Left ventricle myocardium inferior (tissue), 1 donor: ENCODE measurements around the gene TRIL. TPM values are rescaled to one million over a fixed set of nuclear protein-coding genes. Genes with fewer than 3 reads are reported as not detected.

ENCODE experiments used
- DNase-seq: peaks from one replicate; pipeline ENCODE4 v3.0.0-alpha.2; 2020
- H3K27ac ChIP-seq: fragments of 200-600 bp; replicated peaks from 2 replicates; pipeline ENCODE4 v1.8.0; 2021
- H3K27me3 ChIP-seq: fragments of 200-600 bp; 2 replicates; pipeline ENCODE4 v1.8.0; 2021; ENCODE audit warnings: low read depth
- H3K36me3 ChIP-seq: fragments of 200-600 bp; 2 replicates; pipeline ENCODE4 v1.8.0; 2021
- H3K4me1 ChIP-seq: fragments of 200-600 bp; 2 replicates; pipeline ENCODE4 v1.8.0; 2021
- H3K4me3 ChIP-seq: fragments of 200-600 bp; 2 replicates; pipeline ENCODE4 v1.8.0; 2021; ENCODE audit warnings: mild to moderate bottlenecking, moderate library complexity
- H3K9me3 ChIP-seq: fragments of 200-600 bp; replicated peaks from 2 replicates; pipeline ENCODE4 v1.8.0; 2021
- intact Hi-C: fragments of 100-400 bp; cut with micrococcal nuclease; formaldehyde crosslinking; loops from one replicate; pipeline ENCODE4 v1.11.0; 2022
- total RNA-seq: library from RNA; stranded (reverse); fragmentation: NEBNext Ultra II Directional; extraction: Animal tissue kit (Norgen Biotek cat#: 25700); gene quantifications from one replicate; pipeline ENCODE4 v1.2.1, GENCODE V29; 2021
- TF ChIP-seq, protein P1 (sequence below): fragments of 200-600 bp; IDR thresholded peaks from 2 replicates; pipeline ENCODE4 v1.8.0; 2021; ENCODE audit warnings: antibody characterized with exemption, mild to moderate bottlenecking, borderline replicate concordance
- donor health status: DM: no; HTN: yes; CAD: no; lungs with severe emphysema.

Gene TRIL
- total RNA-seq, 1 donor from 2014 or later: 1.9 TPM

DNA sequence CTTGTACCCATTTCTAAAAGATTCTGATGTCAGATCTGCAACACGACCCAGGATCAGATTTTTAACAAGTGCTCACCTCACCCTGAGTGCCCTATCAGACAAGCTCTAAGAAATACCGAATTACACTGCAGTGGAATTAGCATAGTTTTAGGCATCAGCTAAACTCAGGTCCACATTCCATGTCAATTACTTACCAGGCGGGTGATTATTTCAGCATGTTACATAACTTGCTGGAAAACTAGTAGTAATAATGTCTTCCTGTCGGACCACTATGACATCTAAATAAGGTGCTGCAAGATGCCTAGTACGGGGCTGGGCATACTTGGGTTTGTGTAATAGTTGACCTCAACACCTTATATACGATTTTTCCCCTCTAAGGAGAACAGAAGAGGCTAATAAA is 21.0 kb downstream of the TRIL start:
- TF ChIP-seq, protein P1, sequence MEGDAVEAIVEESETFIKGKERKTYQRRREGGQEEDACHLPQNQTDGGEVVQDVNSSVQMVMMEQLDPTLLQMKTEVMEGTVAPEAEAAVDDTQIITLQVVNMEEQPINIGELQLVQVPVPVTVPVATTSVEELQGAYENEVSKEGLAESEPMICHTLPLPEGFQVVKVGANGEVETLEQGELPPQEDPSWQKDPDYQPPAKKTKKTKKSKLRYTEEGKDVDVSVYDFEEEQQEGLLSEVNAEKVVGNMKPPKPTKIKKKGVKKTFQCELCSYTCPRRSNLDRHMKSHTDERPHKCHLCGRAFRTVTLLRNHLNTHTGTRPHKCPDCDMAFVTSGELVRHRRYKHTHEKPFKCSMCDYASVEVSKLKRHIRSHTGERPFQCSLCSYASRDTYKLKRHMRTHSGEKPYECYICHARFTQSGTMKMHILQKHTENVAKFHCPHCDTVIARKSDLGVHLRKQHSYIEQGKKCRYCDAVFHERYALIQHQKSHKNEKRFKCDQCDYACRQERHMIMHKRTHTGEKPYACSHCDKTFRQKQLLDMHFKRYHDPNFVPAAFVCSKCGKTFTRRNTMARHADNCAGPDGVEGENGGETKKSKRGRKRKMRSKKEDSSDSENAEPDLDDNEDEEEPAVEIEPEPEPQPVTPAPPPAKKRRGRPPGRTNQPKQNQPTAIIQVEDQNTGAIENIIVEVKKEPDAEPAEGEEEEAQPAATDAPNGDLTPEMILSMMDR: no peak
- Histone ChIP-seq H3K4me1 (peaks cover 36% of the 10 kb centered on the region), H3K9me3 (no peaks in the 10 kb centered on the region), H3K36me3 (no peaks in the 10 kb centered on the region), H3K27me3 (no peaks in the 10 kb centered on the region), H3K4me3 (no peak overlapping the region), H3K27ac (no peak overlapping the region)
- intact Hi-C loops: no loop called here
- DNase-seq: no peak

DNA sequence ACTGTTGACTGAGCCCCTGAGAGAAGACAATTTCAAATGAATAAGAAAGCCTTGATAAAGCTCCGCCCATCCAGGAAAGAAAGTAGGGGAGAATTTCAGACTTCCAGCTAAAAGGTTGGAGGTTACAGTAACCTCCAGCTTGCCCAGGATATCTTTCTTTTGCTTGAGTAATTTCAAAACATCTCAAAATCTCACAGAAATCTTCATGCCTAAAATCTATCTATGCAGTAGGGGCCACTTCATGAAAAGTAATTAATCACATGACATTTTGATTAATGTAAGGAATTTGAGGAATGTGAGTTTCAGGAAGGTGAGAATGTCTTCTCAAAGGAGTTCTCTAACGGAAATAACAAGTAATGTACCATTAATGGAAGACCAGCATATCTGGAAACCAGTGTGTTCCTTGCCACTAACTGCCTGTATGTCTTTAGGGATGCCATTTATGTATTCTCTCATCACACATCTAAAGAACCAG is 24.2 kb downstream of the TRIL start:
- H3K27me3 ChIP-seq: no peaks in the 10 kb centered on the region
- peak overlapping the region; percentile 30 for H3K4me3 ChIP-seq
- intact Hi-C loops: no loop called here
- no peak for DNase-seq
- no peak overlapping the region for H3K27ac ChIP-seq
- TF ChIP-seq, protein P1: no peak
- no peaks in the 10 kb centered on the region for H3K36me3 ChIP-seq
- H3K9me3 ChIP-seq: no peaks in the 10 kb centered on the region
- H3K4me1 ChIP-seq: peaks cover 12% of the 10 kb centered on the region

DNA sequence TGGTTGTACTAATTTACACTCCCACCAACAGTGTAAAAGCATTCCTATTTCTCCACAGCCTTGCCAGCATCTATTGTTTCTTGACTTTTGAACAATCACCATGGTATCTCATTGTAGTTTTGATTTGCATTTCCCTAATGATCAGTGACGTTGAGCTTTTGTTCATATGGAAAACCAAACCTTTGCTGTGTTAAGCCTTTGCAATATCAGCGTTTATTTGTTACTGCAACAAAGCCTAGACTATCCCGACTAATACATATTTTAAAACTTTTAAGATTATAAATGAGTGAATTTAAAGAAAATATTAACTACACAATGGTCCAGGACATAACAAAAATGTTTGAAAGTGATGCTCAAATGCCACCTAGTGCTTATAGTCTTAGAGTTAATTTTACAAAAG is 26.6 kb downstream of the TRIL start:
- no peaks in the 10 kb centered on the region for H3K27me3 ChIP-seq
- H3K27ac ChIP-seq: no peak overlapping the region
- DNase-seq: no peak
- no peaks in the 10 kb centered on the region for H3K36me3 ChIP-seq
- H3K4me3 ChIP-seq: no peak overlapping the region
- H3K4me1 ChIP-seq: peaks cover 26% of the 10 kb centered on the region
- no peaks in the 10 kb centered on the region for H3K9me3 ChIP-seq
- TF ChIP-seq, protein P1: no peak
- intact Hi-C loops: no loop called here

DNA sequence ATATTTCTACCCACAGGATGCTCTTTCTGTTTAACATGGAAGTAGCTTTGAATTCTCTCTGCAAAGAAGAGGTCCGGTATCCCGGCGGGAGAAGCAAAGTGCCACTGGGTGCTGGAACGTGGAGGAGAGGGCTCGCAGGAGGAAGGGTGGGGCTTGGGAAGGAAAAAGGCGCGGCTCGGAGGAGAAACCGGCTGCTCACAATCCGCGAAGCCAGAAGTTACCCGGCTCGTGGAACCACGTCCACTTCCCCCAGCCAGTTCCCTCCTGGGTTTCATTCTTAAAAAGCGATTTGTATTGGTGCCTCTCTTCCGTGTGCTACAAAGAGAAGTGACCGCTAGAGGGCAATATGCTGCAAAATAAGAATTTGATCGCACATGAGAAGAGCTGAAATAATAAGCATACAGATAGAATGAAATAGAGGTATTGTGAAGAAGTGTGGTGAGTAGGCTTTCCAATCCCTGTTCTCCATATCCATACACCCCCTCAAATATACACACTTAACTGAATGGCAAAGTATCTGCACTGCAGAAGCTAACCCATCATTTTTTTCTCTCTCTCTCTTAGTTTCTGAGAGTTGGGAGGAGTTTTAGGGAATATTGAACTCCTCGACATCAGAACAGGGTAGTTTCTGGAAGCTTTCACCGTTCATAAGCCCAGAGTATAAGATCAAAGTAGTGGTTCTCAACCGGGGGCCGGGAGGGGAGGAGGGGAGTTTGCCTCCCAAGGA is 31.1 kb downstream of the TRIL start:
- TF ChIP-seq, protein P1: peak; percentile 89
- Histone ChIP-seq H3K36me3 (no peaks in the 10 kb centered on the region), H3K9me3 (no peaks in the 10 kb centered on the region), H3K27me3 (no peaks in the 10 kb centered on the region), H3K4me1 (peaks cover 26% of the 10 kb centered on the region), H3K4me3 (peak overlapping the region; percentile 67), H3K27ac (peak overlapping the region; percentile 77)
- intact Hi-C loops: no loop called here
- peak; percentile 64 for DNase-seq

DNA sequence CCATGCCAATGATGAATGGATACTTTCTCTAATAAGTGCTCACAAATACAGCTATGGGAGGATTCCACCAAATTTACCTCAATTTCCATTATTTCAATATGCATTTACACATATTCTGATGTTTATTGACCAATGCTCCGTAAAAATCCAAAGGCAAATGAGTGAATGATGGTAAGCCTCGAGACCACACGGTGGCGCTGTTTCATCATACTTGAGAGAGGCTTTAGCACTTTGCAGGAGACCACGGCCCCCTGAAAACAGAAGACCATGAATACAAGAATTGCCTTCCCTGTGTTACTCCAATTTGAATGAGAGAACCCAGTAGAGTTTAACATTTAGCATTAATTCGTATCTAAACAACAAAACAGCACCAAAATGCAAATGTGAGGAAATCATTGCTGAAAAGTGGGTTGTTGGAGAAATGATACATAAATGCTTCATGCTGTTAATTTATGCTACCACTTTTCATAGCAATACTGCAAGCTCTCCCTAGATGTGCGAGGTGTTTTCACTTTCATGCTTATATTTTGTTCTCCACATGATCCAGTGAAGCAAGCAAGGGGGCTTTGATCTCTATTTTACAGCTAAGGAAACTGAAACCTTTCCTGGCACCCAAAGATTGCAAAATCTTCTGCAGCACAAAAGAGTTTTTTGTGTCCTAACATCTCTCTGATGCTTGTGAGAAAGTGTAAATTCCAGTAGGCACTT is 35.4 kb downstream of the TRIL start:
- intact Hi-C loops: loop anchor here (1.0 to 5.0 kb wide), 2 partner anchors 184 to 485 kb away; no protein-coding TSS in a partner anchor

More for the DNA sequence above, 35.4 kb downstream of the TRIL start:
- Histone ChIP-seq H3K4me1 (peaks cover 27% of the 10 kb centered on the region), H3K4me3 (no peak overlapping the region), H3K27me3 (no peaks in the 10 kb centered on the region), H3K36me3 (no peaks in the 10 kb centered on the region), H3K27ac (no peak overlapping the region), H3K9me3 (no peaks in the 10 kb centered on the region)
- DNase-seq: peak; percentile 60
- TF ChIP-seq, protein P1: peak; percentile 92
